SK-N-SH (cell line): ENCODE measurements around the gene ACOT7. TPM values are rescaled to one million over a fixed set of nuclear protein-coding genes. Genes with fewer than 3 reads are reported as not detected.

Experiments
- CTCF ChIA-PET: fragments of 300-600, 350-600 bp; formaldehyde crosslinking; extraction: SDS; loops from one replicate; lab custom pipeline; 2021; lab: Yijun Ruan, JAX
- POLR2A ChIA-PET: fragments of 350-600 bp; sonication (Branson Sonifier 250); formaldehyde crosslinking; extraction: SDS; loops from one replicate; lab custom pipeline; 2020; ENCODE audit warnings: antibody characterized with exemption, inconsistent platforms; lab: Yijun Ruan, JAX
- DNase-seq: peaks from one replicate; pipeline ENCODE4 v3.0.0; 2012
- H2AFZ ChIP-seq: fragments of 200-600 bp; sonication (generic); 2 replicates; pipeline ENCODE4 v1.8.1; 2016; ENCODE audit warnings: antibody characterized with exemption, mild to moderate bottlenecking, low read depth
- H3F3A ChIP-seq: fragments of 200-600 bp; sonication (generic); replicated peaks from 2 replicates; pipeline ENCODE3; 2016; ENCODE audit warnings: antibody characterized with exemption, mild to moderate bottlenecking; ENCODE audit not compliant: insufficient read depth
- H3K27ac ChIP-seq, 2 experiments: fragments of 200-500 bp in 1 of 2; fragments of 200-600 bp in 1 of 2; sonication (Bioruptor generic) in 1 of 2; sonication (generic), shearing (Covaris generic) in 1 of 2; 2 replicates each; pipeline versions ENCODE4 v1.5.1 to v1.6.1; 2014 to 2016; ENCODE audit warnings: low read depth in 2 of 2, inconsistent platforms in 1 of 2, low read length in 1 of 2, mild to moderate bottlenecking in 1 of 2, mixed read lengths in 1 of 2
- H3K27me3 ChIP-seq: fragments of 200-600 bp; sonication (generic), shearing (Covaris generic); 2 replicates; pipeline ENCODE4 v1.6.1; 2016; ENCODE audit warnings: mixed run types; ENCODE audit not compliant: insufficient read depth
- H3K36me3 ChIP-seq, 2 experiments: fragments of 200-500 bp in 1 of 2; fragments of 200-600 bp in 1 of 2; sonication (Bioruptor generic) in 1 of 2; sonication (generic) in 1 of 2; replicated peaks in 1 of 2; 2 replicates each; pipeline versions ENCODE3 to v1.5.1; 2014 to 2016; ENCODE audit warnings: low read length in 1 of 2, mild to moderate bottlenecking in 1 of 2; ENCODE audit not compliant: insufficient read depth in 2 of 2, control insufficient read depth in 1 of 2
- H3K4me1 ChIP-seq, 2 experiments: fragments of 200-500 bp in 1 of 2; fragments of 200-600 bp in 1 of 2; sonication (Bioruptor generic) in 1 of 2; sonication (generic), shearing (Covaris generic) in 1 of 2; 2 replicates each; pipeline versions ENCODE4 v1.5.1 to v1.6.1; 2014 to 2016; ENCODE audit warnings: low read depth in 1 of 2, low read length in 1 of 2, mixed run types in 1 of 2; ENCODE audit not compliant: insufficient read depth in 2 of 2, control insufficient read depth in 1 of 2
- H3K4me2 ChIP-seq: fragments of 200-600 bp; sonication (generic), shearing (Covaris generic); 2 replicates; pipeline ENCODE4 v1.6.1; 2017; ENCODE audit warnings: mixed run types
- H3K4me3 ChIP-seq, 2 experiments: fragments of 200-500 bp in 1 of 2; fragments of 200-600 bp in 1 of 2; sonication (Bioruptor generic) in 1 of 2; sonication (generic), shearing (Covaris generic) in 1 of 2; 2 replicates each; pipeline versions ENCODE4 v1.5.1 to v1.8.1; 2014 to 2016; ENCODE audit warnings: low read depth in 2 of 2, inconsistent platforms in 1 of 2, low read length in 1 of 2, mild to moderate bottlenecking in 1 of 2, mixed read lengths in 1 of 2, moderate library complexity in 1 of 2
- H3K79me2 ChIP-seq: fragments of 200-600 bp; sonication (generic); 2 replicates; pipeline ENCODE4 v1.8.1; 2017; ENCODE audit warnings: mild to moderate bottlenecking; ENCODE audit not compliant: insufficient read depth
- H3K9ac ChIP-seq: fragments of 200-600 bp; sonication (generic); 2 replicates; pipeline ENCODE4 v1.6.1; 2017; ENCODE audit warnings: mixed run types
- H3K9me2 ChIP-seq: fragments of 200-600 bp; sonication (generic); 2 replicates; pipeline ENCODE4 v1.6.1; 2017; ENCODE audit warnings: mixed run types
- H3K9me3 ChIP-seq: fragments of 200-600 bp; sonication (generic); 2 replicates; pipeline ENCODE4 v1.6.1; 2017; ENCODE audit warnings: mixed run types, mild to moderate bottlenecking, moderate library complexity
- H4K20me1 ChIP-seq: fragments of 200-600 bp; sonication (generic); 2 replicates; pipeline ENCODE4 v1.6.1; 2017; ENCODE audit warnings: mild to moderate bottlenecking, mixed run types; ENCODE audit not compliant: insufficient read depth
- CHD2 ChIP-seq: fragments of 150-350 bp; IDR thresholded peaks from 2 replicates; pipeline ENCODE4 v1.6.1; 2018; ENCODE audit warnings: low read length; ENCODE audit not compliant: partially characterized antibody
- CTCF ChIP-seq: fragments of 200-600 bp; sonication (generic); IDR thresholded peaks from 2 replicates; pipeline ENCODE4 v1.6.1; 2017; ENCODE audit warnings: antibody characterized with exemption, mild to moderate bottlenecking, moderate library complexity
- ELF1 ChIP-seq: IDR thresholded peaks from 2 replicates; pipeline ENCODE4 v1.4.0; 2012
- EP300 ChIP-seq, 2 experiments: IDR thresholded peaks; 2 replicates each; pipeline versions ENCODE4 v1.4.0 to v1.6.1; 2012; ENCODE audit warnings: borderline replicate concordance in 1 of 2, low read depth in 1 of 2, low read length in 1 of 2
- EZH2phosphoT487 ChIP-seq: fragments of 200-600 bp; sonication (generic); IDR thresholded peaks from 2 replicates; pipeline ENCODE4 v1.6.1; 2017; ENCODE audit warnings: low read depth, mixed run types, mild to moderate bottlenecking, antibody characterized with exemption, moderate library complexity, borderline replicate concordance
- FOXJ3 ChIP-seq: sonication (generic); formaldehyde crosslinking; IDR thresholded peaks from 2 replicates; pipeline ENCODE4 v1.5.1; 2020; ENCODE audit warnings: mild to moderate bottlenecking, missing genetic modification reagents
- FOXM1 ChIP-seq: IDR thresholded peaks from 2 replicates; pipeline ENCODE4 v1.4.0; 2012; ENCODE audit warnings: low read depth, mild to moderate bottlenecking
- NRF1 ChIP-seq: IDR thresholded peaks from 2 replicates; pipeline ENCODE4 v1.6.1; 2012; ENCODE audit warnings: low read depth, mild to moderate bottlenecking, low read length
- PBX3 ChIP-seq: IDR thresholded peaks from 2 replicates; pipeline ENCODE4; 2012
- POLR2AphosphoS5 ChIP-seq: IDR thresholded peaks from 2 replicates; pipeline ENCODE4 v1.6.1; 2012; ENCODE audit warnings: low read depth, low read length
- RAD21 ChIP-seq: IDR thresholded peaks from 2 replicates; pipeline ENCODE4 v1.6.1; 2012; ENCODE audit warnings: mild to moderate bottlenecking, low read length
- RCOR1 ChIP-seq: fragments of 150-350 bp; IDR thresholded peaks from 2 replicates; pipeline ENCODE4 v1.6.1; 2017; ENCODE audit warnings: antibody characterized with exemption, low read length
- REST ChIP-seq: IDR thresholded peaks from 2 replicates; pipeline ENCODE4 v1.6.1; 2012; ENCODE audit warnings: mild to moderate bottlenecking, low read depth, low read length, moderate library complexity
- SMC3 ChIP-seq: IDR thresholded peaks from 2 replicates; pipeline ENCODE4 v1.6.1; 2012; ENCODE audit warnings: low read depth, low read length, improper control_type of control experiment
- TAF1 ChIP-seq: IDR thresholded peaks from 2 replicates; pipeline ENCODE4 v1.6.1; 2012; ENCODE audit warnings: low read depth, mild to moderate bottlenecking, low read length, moderate library complexity, borderline replicate concordance
- TEAD4 ChIP-seq: IDR thresholded peaks from 2 replicates; pipeline ENCODE4 v1.4.0; 2012; ENCODE audit warnings: mild to moderate bottlenecking, borderline replicate concordance; ENCODE audit not compliant: insufficient read depth
- YY1 ChIP-seq: IDR thresholded peaks from 2 replicates; pipeline ENCODE4 v1.4.0; 2012; ENCODE audit warnings: low read depth, mild to moderate bottlenecking
- ZBTB33 ChIP-seq: IDR thresholded peaks from 2 replicates; pipeline ENCODE4 v1.4.0; 2012; ENCODE audit warnings: low read depth, borderline replicate concordance
- WGBS: methylation state at CpG from one replicate; pipeline ENCODE4 v1.1.6; 2017; ENCODE audit warnings: low lambda C conversion rate; 5-methylcytosine and 5-hydroxymethylcytosine counted together
- polyA plus RNA-seq, 3 experiments: library from polyadenylated mRNA; depleted of rRNA; stranded (reverse); fragments of >200 nt; gene quantifications; 2 replicates each; pipeline ENCODE4 v1.2.3, GENCODE V29; 2012

Gene ACOT7
- polyA plus RNA-seq, 1 of the 3 experiments (the other 2 are of a cell fraction), result 289 TPM

- Histone ChIP-seq H3K9ac (no peak overlapping the region), H4K20me1 (no peaks in the 10 kb centered on the region), H3K79me2 (no peaks in the 10 kb centered on the region), H3K4me1 (peaks cover 0 to 49% of the 10 kb centered on the region in 2 experiments; a peak in 2 of 4 replicates), H3K9me3 (no peaks in the 10 kb centered on the region), H3K36me3 (no peaks in the 10 kb centered on the region), H3F3A (no peaks in the 10 kb centered on the region), H3K4me2 (no peak overlapping the region), H2AFZ (no peak overlapping the region), H3K4me3 (no peak overlapping the region), H3K27me3 (no peaks in the 10 kb centered on the region), H3K9me2 (no peaks in the 10 kb centered on the region), H3K27ac (no peak overlapping the region)
- CTCF ChIA-PET, result interaction anchor here (1.4 to 3.3 kb wide), 4 partner anchors 20 to 138 kb away, joined by 4 to 22 read pairs (median 6); no protein-coding TSS in a partner anchor
- WGBS, result 96% methylated on average over 6 of the region's 11 CpGs
- POLR2A ChIA-PET, result no interaction called here
- DNase-seq, result no peak
- TF ChIP-seq RCOR1 (no peak), POLR2AphosphoS5 (no peak), CTCF (no peak), NRF1 (no peak), YY1 (no peak), REST (no peak), ELF1 (no peak), CHD2 (no peak), PBX3 (no peak), ZBTB33 (no peak), EP300 (IDR thresholded peaks at IDR 0.05; ENCODE audit: borderline replicate concordance in 1 of 2, low read depth in 1 of 2, low read length in 1 of 2) (no peak), TEAD4 (no peak), SMC3 (no peak), RAD21 (no peak), TAF1 (no peak), FOXJ3 (no peak), EZH2phosphoT487 (no peak), FOXM1 (no peak)
These were observed 126.9 kb downstream of the ACOT7 start for GRCh38 chr1:6266641-6267040.
